GM18858 (cell line): ENCODE results near the gene HOXB1.

Experiments
- ATAC-seq: cut with Tn5 transposase; IDR thresholded peaks from one replicate; pipeline ENCODE4 v1.9.1; 2021; ENCODE audit not compliant: unreplicated experiment

The HOXB1 gene

GRCh38 chr17:48567646-48568354 is 37.0 kb upstream of the HOXB1 start:
- no peak for ATAC-seq

GRCh38 chr17:48567209-48567608 is 36.4 kb upstream of the HOXB1 start:
- ATAC-seq: no peak

- ATAC-seq: no peak
These were observed 35.9 kb upstream of the HOXB1 start for GRCh38 chr17:48566717-48567116.

- no peak for ATAC-seq
These were observed 35.3 kb upstream of the HOXB1 start for GRCh38 chr17:48565925-48566710.

GRCh38 chr17:48565022-48565554 is 34.3 kb upstream of the HOXB1 start:
- ATAC-seq: no peak

- no peak for ATAC-seq
These were observed 33.6 kb upstream of the HOXB1 start for GRCh38 chr17:48564188-48565021.

GRCh38 chr17:48563867-48564187 is 33.0 kb upstream of the HOXB1 start:
- ATAC-seq: no peak

- no peak for ATAC-seq
These were observed 32.6 kb upstream of the HOXB1 start for GRCh38 chr17:48563385-48563838.

- ATAC-seq: no peak
These were observed 32.1 kb upstream of the HOXB1 start for GRCh38 chr17:48562934-48563333.

GRCh38 chr17:48561884-48562810 is 31.3 kb upstream of the HOXB1 start:
- ATAC-seq: no peak

- no peak for ATAC-seq
These were observed 29.3 kb upstream of the HOXB1 start for GRCh38 chr17:48559840-48560817.

- no peak for ATAC-seq
These were observed 28.5 kb upstream of the HOXB1 start for GRCh38 chr17:48559122-48559839.

- no peak for ATAC-seq
These were observed 28.0 kb upstream of the HOXB1 start for GRCh38 chr17:48558831-48559121.

GRCh38 chr17:48558057-48558830 is 27.4 kb upstream of the HOXB1 start:
- ATAC-seq: no peak

GRCh38 chr17:48556576-48557401 is 26.0 kb upstream of the HOXB1 start:
- no peak for ATAC-seq

- no peak for ATAC-seq
These were observed 25.4 kb upstream of the HOXB1 start for GRCh38 chr17:48556229-48556575.
